DOHH2 (cell line): ENCODE results near the gene CIAO3.

Source experiments
- H3F3A ChIP-seq: fragments of 200-600 bp; sonication (generic), shearing (Covaris generic); 2 replicates; pipeline ENCODE4 v1.6.0; 2016; ENCODE audit warnings: antibody characterized with exemption, mild to moderate bottlenecking; ENCODE audit not compliant: control insufficient read depth, insufficient read depth
- H3K27ac ChIP-seq: fragments of 200-600 bp; sonication (generic); 2 replicates; pipeline ENCODE4 v1.5.1; 2014; ENCODE audit warnings: low read depth, mild to moderate bottlenecking, low read length, moderate library complexity
- H3K27me3 ChIP-seq: fragments of 200-600 bp; sonication (generic); 2 replicates; pipeline ENCODE4 v1.6.1; 2014; ENCODE audit warnings: mild to moderate bottlenecking, low read length, mixed read lengths; ENCODE audit not compliant: control insufficient read depth
- H3K36me3 ChIP-seq: fragments of 200-600 bp; sonication (generic); 2 replicates; pipeline ENCODE4 v1.6.1; 2014; ENCODE audit warnings: mild to moderate bottlenecking, low read length, moderate library complexity, mixed read lengths; ENCODE audit not compliant: control insufficient read depth
- H3K4me1 ChIP-seq: fragments of 200-600 bp; sonication (generic); 2 replicates; pipeline ENCODE4 v1.6.1; 2014; ENCODE audit warnings: mild to moderate bottlenecking, low read length, mixed read lengths; ENCODE audit not compliant: control insufficient read depth
- H3K4me2 ChIP-seq: fragments of 200-600 bp; sonication (generic); 2 replicates; pipeline ENCODE4 v1.6.0; 2014; ENCODE audit warnings: mild to moderate bottlenecking, low read length, moderate library complexity
- H3K4me3 ChIP-seq: fragments of 200-600 bp; sonication (generic); 2 replicates; pipeline ENCODE4 v1.5.1; 2014; ENCODE audit warnings: mild to moderate bottlenecking, low read length, mixed read lengths
- H3K79me2 ChIP-seq: fragments of 200-600 bp; sonication (generic); 2 replicates; pipeline ENCODE4 v1.6.1; 2014; ENCODE audit warnings: mild to moderate bottlenecking, low read length, mixed read lengths; ENCODE audit not compliant: control insufficient read depth
- H3K9me2 ChIP-seq: fragments of 200-600 bp; sonication (generic); replicated peaks from 2 replicates; pipeline ENCODE4 v1.6.1; 2014; ENCODE audit warnings: mild to moderate bottlenecking, low read length, mixed read lengths; ENCODE audit not compliant: control insufficient read depth
- H3K9me3 ChIP-seq: fragments of 200-600 bp; sonication (generic); 2 replicates; pipeline ENCODE4 v1.6.1; 2014; ENCODE audit warnings: antibody characterized with exemption, low read length, mixed read lengths; ENCODE audit not compliant: control insufficient read depth, insufficient read depth
- H4K20me1 ChIP-seq: fragments of 200-600 bp; sonication (generic); 2 replicates; pipeline ENCODE4 v1.6.0; 2014; ENCODE audit warnings: low read depth, mild to moderate bottlenecking, antibody characterized with exemption, low read length, moderate library complexity; ENCODE audit not compliant: control insufficient read depth, insufficient read depth
- CTCF ChIP-seq: fragments of 200-600 bp; sonication (generic); IDR thresholded peaks from one replicate; pipeline ENCODE4 v1.5.1; 2014; ENCODE audit warnings: antibody characterized with exemption, mild to moderate bottlenecking, low read depth, low read length; ENCODE audit not compliant: poor library complexity, severe bottlenecking
- EZH2phosphoT487 ChIP-seq: fragments of 200-600 bp; sonication (generic); IDR thresholded peaks from 2 replicates; pipeline ENCODE4 v1.6.1; 2017; ENCODE audit warnings: borderline replicate concordance, mild to moderate bottlenecking, antibody characterized with exemption, low read length, moderate library complexity, mixed read lengths

Gene CIAO3

GRCh38 chr16:770411-770810, 29.6 kb upstream of the CIAO3 start:
- Histone ChIP-seq H4K20me1 (no peaks in the 10 kb centered on the region), H3K9me3 (no peaks in the 10 kb centered on the region), H3F3A (no peaks in the 10 kb centered on the region), H3K4me2 (no peak overlapping the region), H3K36me3 (no peaks in the 10 kb centered on the region), H3K79me2 (no peaks in the 10 kb centered on the region), H3K27ac (no peak overlapping the region), H3K9me2 (no peaks in the 10 kb centered on the region), H3K4me1 (no peaks in the 10 kb centered on the region), H3K4me3 (no peak overlapping the region), H3K27me3 (no peaks in the 10 kb centered on the region)
- no peak for TF ChIP-seq EZH2phosphoT487
- TF ChIP-seq CTCF = no peak

- no peaks in the 10 kb centered on the region for H3K79me2 ChIP-seq
- H3K4me2 ChIP-seq = no peak overlapping the region
- TF ChIP-seq EZH2phosphoT487 (no peak), CTCF (no peak)
- H3K9me2 ChIP-seq = no peaks in the 10 kb centered on the region
- H3K27ac ChIP-seq = no peak overlapping the region
- H3K4me3 ChIP-seq = no peak overlapping the region
- no peaks in the 10 kb centered on the region for H3F3A ChIP-seq
- H3K36me3 ChIP-seq = no peaks in the 10 kb centered on the region
- H4K20me1 ChIP-seq = no peaks in the 10 kb centered on the region
- H3K27me3 ChIP-seq = no peaks in the 10 kb centered on the region
- no peaks in the 10 kb centered on the region for H3K9me3 ChIP-seq
- H3K4me1 ChIP-seq = no peaks in the 10 kb centered on the region
Measured at GRCh38 chr16:769934-770333, 29.1 kb upstream of the CIAO3 start.

- H3K79me2 ChIP-seq = no peaks in the 10 kb centered on the region
- H3K27me3 ChIP-seq = no peaks in the 10 kb centered on the region
- no peak overlapping the region for H3K27ac ChIP-seq
- no peaks in the 10 kb centered on the region for H3K9me3 ChIP-seq
- TF ChIP-seq EZH2phosphoT487 = no peak
- no peak for TF ChIP-seq CTCF
- H3K4me1 ChIP-seq = no peaks in the 10 kb centered on the region
- no peak overlapping the region for H3K4me3 ChIP-seq
- no peaks in the 10 kb centered on the region for H3K36me3 ChIP-seq
- H3F3A ChIP-seq = no peaks in the 10 kb centered on the region
- no peak overlapping the region for H3K4me2 ChIP-seq
- H3K9me2 ChIP-seq = no peaks in the 10 kb centered on the region
- H4K20me1 ChIP-seq = no peaks in the 10 kb centered on the region
Measured at GRCh38 chr16:769184-769784, 28.5 kb upstream of the CIAO3 start.
